Subcutaneous adipose tissue (tissue), 4 donors: ENCODE results near the gene WIPF2. TPM values are rescaled to one million over a fixed set of nuclear protein-coding genes. Genes with fewer than 3 reads are reported as not detected.

Experiments
- total RNA-seq, 4 donors: library from RNA; depleted of rRNA; stranded (reverse); fragments of >200 nt; gene quantifications; one replicate each; pipeline ENCODE4 v1.1.0, GENCODE V29; 2016
- TF ChIP-seq, protein P1 (sequence below): fragments of 450-650 bp; IDR thresholded peaks from one replicate; pipeline ENCODE4 v1.5.1; 2016; ENCODE audit warnings: low read depth, mild to moderate bottlenecking, control low read depth, antibody characterized with exemption, moderate library complexity

WIPF2 gene
- total RNA-seq, 4 donors from 2014 or later: 8.1 to 10.2 (median 9.7) TPM

GRCh38 chr17:40326832-40327199, 107.7 kb downstream of the WIPF2 start:
- TF ChIP-seq, protein P1, sequence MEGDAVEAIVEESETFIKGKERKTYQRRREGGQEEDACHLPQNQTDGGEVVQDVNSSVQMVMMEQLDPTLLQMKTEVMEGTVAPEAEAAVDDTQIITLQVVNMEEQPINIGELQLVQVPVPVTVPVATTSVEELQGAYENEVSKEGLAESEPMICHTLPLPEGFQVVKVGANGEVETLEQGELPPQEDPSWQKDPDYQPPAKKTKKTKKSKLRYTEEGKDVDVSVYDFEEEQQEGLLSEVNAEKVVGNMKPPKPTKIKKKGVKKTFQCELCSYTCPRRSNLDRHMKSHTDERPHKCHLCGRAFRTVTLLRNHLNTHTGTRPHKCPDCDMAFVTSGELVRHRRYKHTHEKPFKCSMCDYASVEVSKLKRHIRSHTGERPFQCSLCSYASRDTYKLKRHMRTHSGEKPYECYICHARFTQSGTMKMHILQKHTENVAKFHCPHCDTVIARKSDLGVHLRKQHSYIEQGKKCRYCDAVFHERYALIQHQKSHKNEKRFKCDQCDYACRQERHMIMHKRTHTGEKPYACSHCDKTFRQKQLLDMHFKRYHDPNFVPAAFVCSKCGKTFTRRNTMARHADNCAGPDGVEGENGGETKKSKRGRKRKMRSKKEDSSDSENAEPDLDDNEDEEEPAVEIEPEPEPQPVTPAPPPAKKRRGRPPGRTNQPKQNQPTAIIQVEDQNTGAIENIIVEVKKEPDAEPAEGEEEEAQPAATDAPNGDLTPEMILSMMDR: no peak

DNA sequence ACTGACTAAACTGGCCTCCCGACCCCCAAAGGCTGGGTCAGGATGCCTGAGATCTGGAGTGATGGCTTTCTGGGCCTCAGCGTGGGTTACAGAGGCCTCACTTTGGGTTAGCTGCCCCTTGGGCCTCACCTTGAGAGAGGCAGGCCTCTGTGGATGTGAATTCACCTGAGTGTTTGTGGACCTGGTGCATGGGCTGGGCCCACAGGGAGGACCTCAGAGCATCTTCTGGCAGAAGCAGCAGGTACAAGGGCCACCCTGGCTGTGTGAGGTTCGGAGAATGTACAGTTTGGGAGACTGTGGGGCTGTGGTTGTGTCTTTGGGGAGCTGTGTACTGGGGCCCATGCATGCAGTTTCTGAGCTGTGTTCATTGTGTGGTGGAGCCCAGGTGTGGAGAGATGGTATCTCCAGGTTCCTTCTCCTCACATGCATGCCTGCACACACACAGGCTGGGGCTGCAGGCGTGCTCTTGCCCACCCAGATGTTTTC, 108.2 kb downstream of the WIPF2 start:
- TF ChIP-seq, protein P1: no peak

GRCh38 chr17:40327735-40328385, 108.8 kb downstream of the WIPF2 start:
- TF ChIP-seq, protein P1: no peak

- TF ChIP-seq, protein P1: no peak
Measured at GRCh38 chr17:40328386-40328766, 109.3 kb downstream of the WIPF2 start.

- TF ChIP-seq, protein P1: no peak
Measured at GRCh38 chr17:40329839-40330794, 111.0 kb downstream of the WIPF2 start.

DNA sequence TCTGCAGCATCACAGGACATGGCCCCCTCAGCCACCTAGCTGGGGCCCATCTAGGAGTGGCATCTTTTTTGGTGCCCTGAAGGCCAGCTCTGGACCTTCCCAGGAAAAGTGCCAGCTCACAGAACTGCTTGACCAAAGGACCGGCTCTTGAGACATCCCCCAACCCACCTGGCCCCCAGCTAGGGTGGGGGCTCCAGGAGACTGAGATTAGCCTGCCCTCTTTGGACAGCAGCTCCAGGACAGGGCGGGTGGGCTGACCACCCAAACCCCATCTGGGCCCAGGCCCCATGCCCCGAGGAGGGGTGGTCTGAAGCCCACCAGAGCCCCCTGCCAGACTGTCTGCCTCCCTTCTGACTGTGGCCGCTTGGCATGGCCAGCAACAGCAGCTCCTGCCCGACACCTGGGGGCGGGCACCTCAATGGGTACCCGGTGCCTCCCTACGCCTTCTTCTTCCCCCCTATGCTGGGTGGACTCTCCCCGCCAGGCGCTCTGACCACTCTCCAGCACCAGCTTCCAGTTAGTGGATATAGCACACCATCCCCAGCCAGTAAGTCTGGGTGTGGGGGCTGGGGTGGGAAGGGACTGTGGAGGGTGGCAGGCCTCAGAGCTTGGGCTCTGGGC, 111.9 kb downstream of the WIPF2 start:
- TF ChIP-seq, protein P1: no peak
